HCT116 (cell line): ENCODE measurements around the gene FHIT. TPM values are rescaled to one million over a fixed set of nuclear protein-coding genes. Genes with fewer than 3 reads are reported as not detected.

Experiments used
- ATAC-seq: fragments of 200-7000 bp; cut with Tn5 transposase; 2 replicates; pipeline ENCODE4 v1.9.1; 2020; ENCODE audit warnings: mild to moderate bottlenecking, moderate library complexity
- BruUV-seq: library from RNA; stranded (reverse); fragments of 400-500 nt; replicated peaks from 2 replicates; lab custom pipeline; 2021; lab: Mats Ljungman, UMichigan
- CTCF ChIA-PET: fragments of 300-600 bp; sonication (Branson Sonifier 250); formaldehyde crosslinking; loops from one replicate; lab custom pipeline; 2021; ENCODE audit warnings: antibody characterized with exemption; lab: Charles Lee
- POLR2A ChIA-PET: fragments of 300-600, 350-600 bp; sonication (Branson Sonifier 250); formaldehyde crosslinking; loops from one replicate; lab custom pipeline; 2021; ENCODE audit warnings: antibody characterized with exemption; lab: Charles Lee
- RAD21 ChIA-PET, 2 experiments: fragments of 300-600 bp; sonication (Branson Sonifier 250); formaldehyde crosslinking; loops; one replicate each; lab custom pipeline; 2023; ENCODE audit warnings: low total read pairs in 2 of 2; ENCODE audit not compliant: uncharacterized antibody in 2 of 2, unreplicated experiment in 2 of 2, low non-redundant PET in 1 of 2; lab: Charles Lee
- DNase-seq: peaks from one replicate; pipeline ENCODE4 v3.0.0-alpha.2; 2010; ENCODE audit warnings: low read depth, low spot score
- H2AFZ ChIP-seq: fragments of 200-600 bp; shearing (Covaris generic), sonication (generic); 2 replicates; pipeline ENCODE4 v1.6.1; 2017; ENCODE audit warnings: low read depth, mixed run types, mixed read lengths, antibody characterized with exemption, low read length; ENCODE audit not compliant: poor library complexity, severe bottlenecking
- H3K27ac ChIP-seq: 2 replicates; pipeline ENCODE4 v1.5.1; 2012; ENCODE audit warnings: low read depth, low read length
- H3K27me3 ChIP-seq: fragments of 200-600 bp; sonication (generic); 2 replicates; pipeline ENCODE4 v1.6.1; 2016; ENCODE audit warnings: mixed run types, low read length, mixed read lengths; ENCODE audit not compliant: insufficient read depth
- H3K36me3 ChIP-seq, 2 experiments: fragments of 200-500 bp in 1 of 2; fragments of 200-600 bp in 1 of 2; sonication (Bioruptor generic) in 1 of 2; sonication (generic) in 1 of 2; 2 replicates each; pipeline versions ENCODE4 v1.5.1 to v1.6.1; 2014 to 2016; ENCODE audit warnings: low read length in 2 of 2, inconsistent platforms in 1 of 2, mixed read lengths in 1 of 2, mixed run types in 1 of 2; ENCODE audit not compliant: insufficient read depth in 2 of 2, control insufficient read depth in 1 of 2
- H3K4me1 ChIP-seq, 2 experiments: fragments of 200-600 bp in 1 of 2; sonication (generic) in 1 of 2; 2 replicates each; pipeline versions ENCODE4 v1.5.1 to v1.6.1; 2012 to 2017; ENCODE audit warnings: low read length in 2 of 2, inconsistent platforms in 1 of 2, mild to moderate bottlenecking in 1 of 2, mixed read lengths in 1 of 2, mixed run types in 1 of 2, moderate library complexity in 1 of 2; ENCODE audit not compliant: insufficient read depth in 2 of 2, control insufficient read depth in 1 of 2
- H3K4me2 ChIP-seq: fragments of 200-600 bp; sonication (generic); 2 replicates; pipeline ENCODE4 v1.6.1; 2017; ENCODE audit warnings: mixed run types, low read length, mixed read lengths
- H3K4me3 ChIP-seq, 2 experiments: fragments of 200-600 bp in 1 of 2; sonication (generic) in 1 of 2; replicated peaks in 1 of 2; 2 replicates each; pipeline ENCODE4 v1.5.1; 2011 to 2016; ENCODE audit warnings: low read length in 2 of 2, control low read depth in 1 of 2, low read depth in 1 of 2, mild to moderate bottlenecking in 1 of 2, mixed read lengths in 1 of 2, mixed run types in 1 of 2
- H3K79me2 ChIP-seq: fragments of 200-600 bp; sonication (generic); 2 replicates; pipeline ENCODE4 v1.6.1; 2017; ENCODE audit warnings: mild to moderate bottlenecking, mixed run types, low read length, moderate library complexity, mixed read lengths; ENCODE audit not compliant: insufficient read depth
- H3K9ac ChIP-seq: fragments of 200-600 bp; sonication (generic); 2 replicates; pipeline ENCODE4 v1.6.1; 2016; ENCODE audit warnings: low read length, mixed read lengths
- H3K9me2 ChIP-seq: fragments of 200-600 bp; sonication (generic), shearing (Covaris generic); 2 replicates; pipeline ENCODE4 v1.6.1; 2017; ENCODE audit warnings: mixed run types, mild to moderate bottlenecking, moderate library complexity; ENCODE audit not compliant: insufficient read depth
- H3K9me3 ChIP-seq, 2 experiments: fragments of 200-500 bp in 1 of 2; fragments of 200-600 bp in 1 of 2; sonication (Bioruptor generic) in 1 of 2; sonication (generic) in 1 of 2; 2 replicates each; pipeline ENCODE4 v1.6.1; 2014 to 2017; ENCODE audit warnings: low read length in 2 of 2, mixed read lengths in 2 of 2, inconsistent platforms in 1 of 2, low read depth in 1 of 2, mild to moderate bottlenecking in 1 of 2, mixed run types in 1 of 2, moderate library complexity in 1 of 2; ENCODE audit not compliant: control insufficient read depth in 1 of 2, insufficient read depth in 1 of 2
- H4K20me1 ChIP-seq: fragments of 200-600 bp; sonication (generic), shearing (Covaris generic); 2 replicates; pipeline ENCODE4 v1.6.1; 2017; ENCODE audit warnings: mixed run types, mild to moderate bottlenecking, moderate library complexity; ENCODE audit not compliant: insufficient read depth
- ATF3 ChIP-seq: IDR thresholded peaks from 2 replicates; pipeline ENCODE4 v1.6.1; 2012
- CBX3 ChIP-seq: IDR thresholded peaks from 2 replicates; pipeline ENCODE4 v1.6.1; 2012; ENCODE audit warnings: low read depth
- CEBPB ChIP-seq: IDR thresholded peaks from 2 replicates; pipeline ENCODE4 v1.6.1; 2012; ENCODE audit warnings: low read depth
- CTCF ChIP-seq, 3 experiments: fragments of 200-600 bp in 1 of 3; sonication (generic) in 1 of 3; IDR thresholded peaks in 2 of 3; conservative IDR thresholded peaks in 1 of 3; 2 replicates each; pipeline ENCODE4 v1.5.1; 2012 to 2017; ENCODE audit warnings: low read depth in 2 of 3, low read length in 2 of 3, antibody characterized with exemption in 1 of 3, borderline replicate concordance in 1 of 3, control low read depth in 1 of 3, mild to moderate bottlenecking in 1 of 3, mixed read lengths in 1 of 3, mixed run types in 1 of 3, moderate library complexity in 1 of 3; ENCODE audit not compliant: insufficient read depth in 1 of 3
- EGR1 ChIP-seq: IDR thresholded peaks from 2 replicates; pipeline ENCODE4 v1.6.1; 2012; ENCODE audit warnings: low read depth
- ELF1 ChIP-seq: IDR thresholded peaks from 2 replicates; pipeline ENCODE4 v1.6.1; 2012; ENCODE audit warnings: low read depth, borderline replicate concordance
- EZH2 ChIP-seq: fragments of 200-600 bp; sonication (generic); IDR thresholded peaks from 2 replicates; pipeline ENCODE4 v1.6.1; 2017; ENCODE audit warnings: antibody characterized with exemption, mixed run types
- FOSL1 ChIP-seq: IDR thresholded peaks from 2 replicates; pipeline ENCODE4 v1.6.1; 2012; ENCODE audit warnings: low read depth
- JUND ChIP-seq: IDR thresholded peaks from 2 replicates; pipeline ENCODE4 v1.6.1; 2012
- MAX ChIP-seq: IDR thresholded peaks from 2 replicates; pipeline ENCODE4 v1.6.1; 2012
- POLR2AphosphoS5 ChIP-seq: IDR thresholded peaks from 2 replicates; pipeline ENCODE4 v1.6.1; 2011; ENCODE audit warnings: mild to moderate bottlenecking, low read depth, low read length, moderate library complexity
- RAD21 ChIP-seq: IDR thresholded peaks from 2 replicates; pipeline ENCODE4 v1.6.1; 2012; ENCODE audit warnings: low read depth, mild to moderate bottlenecking
- SIN3A ChIP-seq: IDR thresholded peaks from 2 replicates; pipeline ENCODE4 v1.6.1; 2012; ENCODE audit warnings: low read depth
- SRF ChIP-seq: IDR thresholded peaks from 2 replicates; pipeline ENCODE4 v1.6.1; 2012; ENCODE audit warnings: low read depth
- TCF7L2 ChIP-seq: IDR thresholded peaks from 2 replicates; pipeline ENCODE4 v1.7.0; 2011; ENCODE audit warnings: borderline replicate concordance, inconsistent platforms; ENCODE audit not compliant: insufficient read depth, insufficient read length; ENCODE audit errors: extremely low read depth
- YY1 ChIP-seq: IDR thresholded peaks from 2 replicates; pipeline ENCODE4 v1.6.1; 2011; ENCODE audit warnings: low read length, low read depth, moderate library complexity, mild to moderate bottlenecking; ENCODE audit not compliant: insufficient replicate concordance; ENCODE audit errors: extremely low read depth
- ZBTB33 ChIP-seq: IDR thresholded peaks from 2 replicates; pipeline ENCODE4 v1.6.1; 2011; ENCODE audit warnings: mild to moderate bottlenecking, low read length, moderate library complexity; ENCODE audit not compliant: insufficient replicate concordance; ENCODE audit errors: extremely low read depth
- ZFX ChIP-seq: fragments of 450-650 bp; IDR thresholded peaks from 2 replicates; pipeline ENCODE4 v1.6.1; 2017
- ZNF274 ChIP-seq: fragments of 200-500 bp; sonication (Bioruptor generic); IDR thresholded peaks from 2 replicates; pipeline ENCODE4 v1.6.1; 2014; ENCODE audit warnings: mild to moderate bottlenecking, low read depth, low read length, inconsistent platforms
- intact Hi-C: fragments of 100-400 bp; cut with micrococcal nuclease; formaldehyde crosslinking; loops from 2 replicates; pipeline ENCODE4 v1.10.0; 2022
- total RNA-seq: library from RNA; stranded (reverse); gene quantifications from one replicate; pipeline ENCODE4 v1.2.1, GENCODE V29; 2021; ENCODE audit not compliant: unreplicated experiment

FHIT gene
- total RNA-seq, 1 experiment from 2014 or later: 20.1 TPM

- H3K9ac ChIP-seq: no peak overlapping the region
- BruUV-seq: no TSS peak
- TF ChIP-seq EGR1 (no peak), JUND (no peak), SRF (no peak), MAX (no peak), ZFX (no peak), ZNF274 (no peak), EZH2 (no peak)
- H3K27ac ChIP-seq: no peak overlapping the region
- no peaks in the 10 kb centered on the region for H3K4me1 ChIP-seq
- intact Hi-C loops: no loop called here
- ATAC-seq: no peak
- no peaks in the 10 kb centered on the region for H3K27me3 ChIP-seq
- POLR2A ChIA-PET: no interaction called here
- H4K20me1 ChIP-seq: no peaks in the 10 kb centered on the region
- H3K9me2 ChIP-seq: no peaks in the 10 kb centered on the region
- H2AFZ ChIP-seq: no peak overlapping the region
- CTCF ChIA-PET: no interaction called here
- no peaks in the 10 kb centered on the region for H3K79me2 ChIP-seq
- no peak for DNase-seq
- RAD21 ChIA-PET: no interaction called here
- no peaks in the 10 kb centered on the region for H3K36me3 ChIP-seq
- H3K4me2 ChIP-seq: no peak overlapping the region
- H3K9me3 ChIP-seq: no peaks in the 10 kb centered on the region
- no peak overlapping the region for H3K4me3 ChIP-seq
Measured at GRCh38 chr3:60703008-60703407, 548.2 kb downstream of the FHIT start.

- ATAC-seq: no peak
- Histone ChIP-seq H2AFZ (no peak overlapping the region), H3K9me3 (no peaks in the 10 kb centered on the region), H3K9me2 (no peaks in the 10 kb centered on the region), H3K9ac (no peak overlapping the region), H3K36me3 (no peaks in the 10 kb centered on the region), H3K4me1 (no peaks in the 10 kb centered on the region), H3K4me2 (no peak overlapping the region), H3K79me2 (no peaks in the 10 kb centered on the region), H3K4me3 (no peak overlapping the region), H3K27me3 (no peaks in the 10 kb centered on the region), H4K20me1 (no peaks in the 10 kb centered on the region), H3K27ac (no peak overlapping the region)
- ChIA-PET POLR2A (no interaction called here), CTCF (no interaction called here), RAD21 (no interaction called here)
- BruUV-seq: no TSS peak
- intact Hi-C loops: no loop called here
- DNase-seq: no peak
- TF ChIP-seq SIN3A: no peak
- TF ChIP-seq ZFX: no peak
- no peak for TF ChIP-seq YY1
- no peak for TF ChIP-seq ATF3
- TF ChIP-seq CBX3: no peak
- no peak for TF ChIP-seq FOSL1
- no peak for TF ChIP-seq SRF
- TF ChIP-seq RAD21: no peak
- TF ChIP-seq POLR2AphosphoS5: no peak
- no peak for TF ChIP-seq CTCF (IDR thresholded peaks at IDR 0.05 in 2 of 3, conservative IDR thresholded peaks at IDR 0.05 in 1 of 3; ENCODE audit: borderline replicate concordance in 1 of 3, insufficient read depth in 1 of 3, low read depth in 2 of 3, low read length in 2 of 3)
- TF ChIP-seq ZNF274: no peak
- no peak for TF ChIP-seq ELF1
- no peak for TF ChIP-seq ZBTB33
- TF ChIP-seq CEBPB: no peak
- TF ChIP-seq TCF7L2: no peak
Measured at GRCh38 chr3:60698117-60698516, 553.1 kb downstream of the FHIT start.
